DMS53 treated with DMSO at 0.1 percent for 48 hours (cell line): ENCODE data around the gene GALNT14.
"Not testable (repeated sequence)": the region's sequence is repeated elsewhere in the genome, so short reads cannot be mapped to it uniquely, and the experiment has no call there.

ENCODE experiments used
- DNase-seq: peaks from one replicate; lab custom pipeline; 2025; ENCODE audit not compliant: unreplicated experiment; lab: John Stamatoyannopoulos, UW

Gene GALNT14

GRCh38 chr2:30910686-30911085 lies 227.6 kb downstream of the GALNT14 start:
- no peak for DNase-seq

GRCh38 chr2:30904437-30904836 lies 233.8 kb downstream of the GALNT14 start:
- not testable (repeated sequence) for DNase-seq

GRCh38 chr2:30903326-30903725 lies 234.9 kb downstream of the GALNT14 start:
- DNase-seq: no peak

GRCh38 chr2:30900381-30900780 lies 237.9 kb downstream of the GALNT14 start:
- no peak for DNase-seq

- no peak for DNase-seq
These were observed 238.7 kb downstream of the GALNT14 start for GRCh38 chr2:30899516-30900054.

- no peak for DNase-seq
These were observed 240.7 kb downstream of the GALNT14 start for GRCh38 chr2:30897539-30897938.

- DNase-seq: no peak
These were observed 243.6 kb downstream of the GALNT14 start for GRCh38 chr2:30894498-30895119.

- no peak for DNase-seq
These were observed 249.3 kb downstream of the GALNT14 start for GRCh38 chr2:30888852-30889409.

- DNase-seq: no peak
These were observed 252.2 kb downstream of the GALNT14 start for GRCh38 chr2:30886080-30886479.

- no peak for DNase-seq
These were observed 254.4 kb downstream of the GALNT14 start for GRCh38 chr2:30883822-30884221.

- no peak for DNase-seq
These were observed 255.1 kb downstream of the GALNT14 start for GRCh38 chr2:30883184-30883583.

- DNase-seq: no peak
These were observed 257.7 kb downstream of the GALNT14 start for GRCh38 chr2:30880516-30880915.

- no peak for DNase-seq
These were observed 260.4 kb downstream of the GALNT14 start for GRCh38 chr2:30877833-30878232.

GRCh38 chr2:30872797-30873196 lies 265.4 kb downstream of the GALNT14 start:
- peak; percentile 9 for DNase-seq

GRCh38 chr2:30871980-30872789 lies 266.1 kb downstream of the GALNT14 start:
- DNase-seq: peak; percentile 78

- DNase-seq: no peak
These were observed 266.8 kb downstream of the GALNT14 start for GRCh38 chr2:30871440-30871839.

GRCh38 chr2:30869988-30870387 lies 268.3 kb downstream of the GALNT14 start:
- no peak for DNase-seq

- DNase-seq: no peak
These were observed 270.9 kb downstream of the GALNT14 start for GRCh38 chr2:30867385-30867784.

GRCh38 chr2:30866974-30867373 lies 271.3 kb downstream of the GALNT14 start:
- no peak for DNase-seq

GRCh38 chr2:30865892-30866681 lies 272.2 kb downstream of the GALNT14 start:
- no peak for DNase-seq

- no peak for DNase-seq
These were observed 273.0 kb downstream of the GALNT14 start for GRCh38 chr2:30865243-30865642.
